Upper lobe of left lung (tissue), 6 donors: ENCODE results near the gene ENO3. TPM values are rescaled to one million over a fixed set of nuclear protein-coding genes. Genes with fewer than 3 reads are reported as not detected.

Source experiments
- ATAC-seq, 2 donors: fragments of 200-7000 bp; cut with Tn5 transposase; one replicate each; pipeline ENCODE4 v1.9.1; 2022; ENCODE audit warnings: mild to moderate bottlenecking in 2 of 2, moderate library complexity in 2 of 2; ENCODE audit not compliant: low FRiP score in 2 of 2
- DNase-seq, 2 donors: peaks; one replicate each; pipeline ENCODE4 v3.0.0-alpha.2; 2019 to 2020
- H3K27ac ChIP-seq, 4 donors: fragments of 200-600 bp; sonication (generic); one replicate each; pipeline ENCODE4 v1.5.1; 2016 to 2019
- H3K27me3 ChIP-seq, 4 donors: fragments of 200-600 bp; sonication (generic); one replicate each; pipeline ENCODE4 v1.5.1; 2017 to 2019
- H3K36me3 ChIP-seq, 4 donors: fragments of 200-600 bp; sonication (generic); one replicate each; pipeline ENCODE4 v1.5.1; 2016 to 2019
- H3K4me1 ChIP-seq, 4 donors: fragments of 200-600 bp; sonication (generic); one replicate each; pipeline ENCODE4 v1.5.1; 2018 to 2019
- H3K4me3 ChIP-seq, 4 donors: fragments of 200-600 bp; sonication (generic); one replicate each; pipeline ENCODE4 v1.5.1; 2017 to 2019; ENCODE audit warnings: mild to moderate bottlenecking in 2 of 4, moderate library complexity in 1 of 4
- H3K9me3 ChIP-seq, 4 donors: fragments of 200-600 bp; sonication (generic); one replicate each; pipeline ENCODE4 v1.5.1; 2018 to 2019
- CTCF ChIP-seq, 6 experiments: fragments of 450-650 bp in 4 of 6; fragments of 200-600 bp in 2 of 6; sonication (generic) in 2 of 6; IDR thresholded peaks; one replicate each; pipeline ENCODE4 v1.5.1; 2016 to 2019; ENCODE audit warnings: antibody characterized with exemption in 6 of 6
- EP300 ChIP-seq, 4 donors: sonication (generic); formaldehyde crosslinking; IDR thresholded peaks; one replicate each; pipeline ENCODE4 v1.5.1; 2017; ENCODE audit warnings: antibody characterized with exemption in 4 of 4, control low read depth in 2 of 4
- POLR2A ChIP-seq, 4 donors: fragments of 450-650 bp; IDR thresholded peaks; one replicate each; pipeline ENCODE4 v1.5.1; 2016 to 2017; ENCODE audit warnings: antibody characterized with exemption in 4 of 4, mild to moderate bottlenecking in 2 of 4
- POLR2AphosphoS5 ChIP-seq, 2 donors: sonication (generic); formaldehyde crosslinking; IDR thresholded peaks; one replicate each; pipeline ENCODE4 v1.5.1; 2017; ENCODE audit warnings: antibody characterized with exemption in 2 of 2
- WGBS, 2 donors: methylation state at CpG; one replicate each; pipeline ENCODE4 v1.1.5; 2017 to 2018; 5-methylcytosine and 5-hydroxymethylcytosine counted together
- total RNA-seq, 6 donors: library from RNA; depleted of rRNA in 4 of 6; stranded (reverse); fragments of >200 nt in 4 of 6; gene quantifications; one replicate each; pipeline versions ENCODE4 v1.1.0 to v1.2.1, GENCODE V29; 2016 to 2021
- donor health status: DM: no; HTN: no; CAD: no; lungs with moderate emphysema.
- donor health status: DM: no; HTN: yes; CAD: no; lungs with severe emphysema.

ENO3 gene
- total RNA-seq, 6 donors from 2014 or later, result 4.3 to 49.2 (median 10.6) TPM

- Histone ChIP-seq H3K4me3 (peak overlapping the region in 3 of 4 donors; percentile 95 to 100 (median 98)), H3K36me3 (peaks cover 10 to 48% (median 42%) of the 10 kb centered on the region in 4 donors), H3K4me1 (peaks cover 54 to 77% (median 65%) of the 10 kb centered on the region in 4 donors), H3K27me3 (no peaks in the 10 kb centered on the region), H3K27ac (peak overlapping the region; percentile 97 to 100 (median 98)), H3K9me3 (no peaks in the 10 kb centered on the region)
- DNase-seq (no peak), ATAC-seq (no peak)
- no peak for TF ChIP-seq EP300 (IDR thresholded peaks at IDR 0.05)
- no peak for TF ChIP-seq CTCF (IDR thresholded peaks at IDR 0.05)
- TF ChIP-seq POLR2A (IDR thresholded peaks at IDR 0.05), result no peak
- no peak for TF ChIP-seq POLR2AphosphoS5 (IDR thresholded peaks at IDR 0.05)
- WGBS, 2 donors, result 18 to 22% methylated on average over 16 of the region's 16 CpGs
These were observed 4.5 kb upstream of the ENO3 start for GRCh38 chr17:4946312-4946976.

- no peaks in the 10 kb centered on the region for H3K27me3 ChIP-seq
- H3K36me3 ChIP-seq, result peaks cover 10 to 45% (median 39%) of the 10 kb centered on the region in 4 donors
- TF ChIP-seq POLR2AphosphoS5 (IDR thresholded peaks at IDR 0.05) (no peak), EP300 (IDR thresholded peaks at IDR 0.05) (no peak), POLR2A (IDR thresholded peaks at IDR 0.05) (no peak), CTCF (IDR thresholded peaks at IDR 0.05) (no peak)
- 0 to 3% methylated on average over 7 of the region's 7 CpGs for WGBS, 2 donors
- peaks cover 48 to 71% (median 60%) of the 10 kb centered on the region in 4 donors for H3K4me1 ChIP-seq
- H3K27ac ChIP-seq, result peak overlapping the region; percentile 97 to 100 (median 98)
- DNase-seq, result no peak
- no peaks in the 10 kb centered on the region for H3K9me3 ChIP-seq
- no peak for ATAC-seq
- peak overlapping the region; percentile 95 to 100 (median 97) for H3K4me3 ChIP-seq
These were observed 3.9 kb upstream of the ENO3 start for GRCh38 chr17:4947010-4947410.

GRCh38 chr17:4947411-4948165 lies 3.3 kb upstream of the ENO3 start:
- peak; percentile 62 to 94 for DNase-seq
- peak overlapping the region; percentile 95 to 100 (median 97) for H3K4me3 ChIP-seq
- no peak for TF ChIP-seq EP300 (IDR thresholded peaks at IDR 0.05)
- peak; percentile 10 to 32 for TF ChIP-seq POLR2AphosphoS5 (IDR thresholded peaks at IDR 0.05)
- H3K9me3 ChIP-seq, result no peaks in the 10 kb centered on the region
- H3K27ac ChIP-seq, result peak overlapping the region; percentile 97 to 100 (median 98)
- ATAC-seq, result peak; percentile 41 to 57
- WGBS, 2 donors, result 1 to 3% methylated on average over 6 to 38 of the region's 56 CpGs
- H3K36me3 ChIP-seq, result peaks cover 7 to 39% (median 33%) of the 10 kb centered on the region in 4 donors
- no peaks in the 10 kb centered on the region for H3K27me3 ChIP-seq
- peaks cover 47 to 66% (median 55%) of the 10 kb centered on the region in 4 donors for H3K4me1 ChIP-seq

- Histone ChIP-seq H3K4me3 (peak within 1 kb of the TSS; percentile 95 to 100 (median 97)), H3K9me3 (no peaks in the 10 kb centered on the region), H3K36me3 (peaks cover 3 to 32% (median 25%) of the 10 kb centered on the region in 4 donors), H3K4me1 (peaks cover 44 to 58% (median 51%) of the 10 kb centered on the region in 4 donors), H3K27me3 (no peaks in the 10 kb centered on the region), H3K27ac (peak within 1 kb of the TSS; percentile 97 to 100 (median 98))
- 0 to 1% methylated on average over 8 to 15 of the region's 59 CpGs for WGBS, 2 donors
- peak; percentile 78 to 79 for TF ChIP-seq POLR2AphosphoS5 (IDR thresholded peaks at IDR 0.05)
- TF ChIP-seq POLR2A (IDR thresholded peaks at IDR 0.05), result peak; percentile 74 to 96 (median 84)
- TF ChIP-seq EP300 (IDR thresholded peaks at IDR 0.05), result peak in 1 of 4 donors; percentile 13
- peak in 1 of 6 experiments; percentile 12 for TF ChIP-seq CTCF (IDR thresholded peaks at IDR 0.05)
- ATAC-seq, result peak; percentile 85 to 91
- DNase-seq, result peak; percentile 94
These were observed 2.6 kb upstream of the ENO3 start, which contains the start of gene PFN1 for GRCh38 chr17:4948166-4948930. Gene PFN1, minus strand, starts transcription at chr17:4948530. Its CDS starts 136 bp downstream, at chr17:4948394.
